ENCODE measurements around the gene EDA. TPM values are rescaled to one million over a fixed set of nuclear protein-coding genes. Genes with fewer than 3 reads are reported as not detected.

EDA gene
- total and polyA plus RNA-seq, 2 of the 13 experiments (the other 11 are each of a cell fraction or from before 2014, with no cell fraction given), result 8.8 to 11.2 TPM

DNA sequence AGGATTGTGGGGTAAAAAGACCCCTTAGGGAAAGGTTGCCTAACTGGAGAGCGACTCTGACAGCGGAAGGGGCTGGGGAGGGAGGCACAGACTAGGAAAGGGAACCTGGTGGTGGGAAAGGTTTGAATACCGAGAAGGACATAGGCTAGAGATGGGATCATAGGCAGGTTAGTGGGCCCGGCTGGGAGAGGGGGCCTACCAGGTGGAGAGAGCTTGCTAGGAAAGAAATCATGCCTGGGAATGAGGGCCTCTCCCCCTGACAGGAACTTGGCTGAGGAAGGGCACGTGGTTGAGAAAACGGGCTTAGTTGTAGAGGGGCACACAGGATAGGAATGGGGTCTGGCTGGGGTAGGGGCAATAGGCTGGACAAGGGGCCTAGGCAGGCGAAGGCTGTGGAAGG lies 450.7 kb downstream of the EDA start:
- Histone ChIP-seq H3K27me3 (ENCODE audit: control insufficient read depth in 1 of 2, insufficient read depth in 2 of 2, low read length in 2 of 2) (0 out of 5 replicates have a peak, but pooled peaks cover 0 to 4% of the 10 kb centered on the region in 2 experiments), H3K9me3 (ENCODE audit: low read length) (no peaks in the 10 kb centered on the region), H3K36me3 (replicated peaks in 1 of 2; ENCODE audit: control insufficient read depth in 1 of 2, insufficient read depth in 2 of 2, low read length in 2 of 2) (no peaks in the 10 kb centered on the region), H3K4me1 (ENCODE audit: insufficient read depth, low read length) (no peaks in the 10 kb centered on the region), H2AFZ (ENCODE audit: low read length) (no peak overlapping the region), H3K4me3 (replicated peaks in 1 of 3; ENCODE audit: insufficient read depth in 1 of 3, low read depth in 2 of 3, low read length in 3 of 3) (no peak overlapping the region), H3K79me2 (ENCODE audit: insufficient read depth, low read length) (no peaks in the 10 kb centered on the region), H4K20me1 (ENCODE audit: insufficient read depth, low read length) (no peaks in the 10 kb centered on the region), H3K4me2 (ENCODE audit: low read depth, low read length) (no peak overlapping the region), H3K27ac (ENCODE audit: extremely low read length, insufficient read depth, low read length) (no peak overlapping the region), H3K9ac (ENCODE audit: insufficient read depth, low read depth, low read length) (no peak overlapping the region)
- in situ Hi-C loops (cut with HindIII; ENCODE audit: extremely low pct_ligation_motif_present, low pct_unique_long_range_greater_than_20kb), result no loop called here
- intact Hi-C loops (cut with micrococcal nuclease; ENCODE audit: unreplicated experiment), result no loop called here
- ChIA-PET POLR2A (no interaction called here), CTCF (ENCODE audit: low intra/inter-chr PET ratio, low total read pairs) (no interaction called here)
- BruUV-seq (replicated peaks), result no TSS peak
- no peak for TF ChIP-seq CREB3 (CRISPR knock-in tag; IDR thresholded peaks at IDR 0.05)
- TF ChIP-seq, protein P1, sequence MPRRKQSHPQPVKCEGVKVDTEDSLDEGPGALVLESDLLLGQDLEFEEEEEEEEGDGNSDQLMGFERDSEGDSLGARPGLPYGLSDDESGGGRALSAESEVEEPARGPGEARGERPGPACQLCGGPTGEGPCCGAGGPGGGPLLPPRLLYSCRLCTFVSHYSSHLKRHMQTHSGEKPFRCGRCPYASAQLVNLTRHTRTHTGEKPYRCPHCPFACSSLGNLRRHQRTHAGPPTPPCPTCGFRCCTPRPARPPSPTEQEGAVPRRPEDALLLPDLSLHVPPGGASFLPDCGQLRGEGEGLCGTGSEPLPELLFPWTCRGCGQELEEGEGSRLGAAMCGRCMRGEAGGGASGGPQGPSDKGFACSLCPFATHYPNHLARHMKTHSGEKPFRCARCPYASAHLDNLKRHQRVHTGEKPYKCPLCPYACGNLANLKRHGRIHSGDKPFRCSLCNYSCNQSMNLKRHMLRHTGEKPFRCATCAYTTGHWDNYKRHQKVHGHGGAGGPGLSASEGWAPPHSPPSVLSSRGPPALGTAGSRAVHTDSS (CRISPR knock-in tag; conservative IDR thresholded peaks at IDR 0.05), result no peak
- DNase-seq (ENCODE audit: low spot score) (no peak), FAIRE-seq (no peak), ATAC-seq (no peak)
- WGBS (ENCODE audit: low lambda C conversion rate), result 0% methylated on average over 7 of the region's 7 CpGs

- FAIRE-seq (no peak), ATAC-seq (no peak), DNase-seq (ENCODE audit: low spot score) (no peak)
- H3K9me3 ChIP-seq (ENCODE audit: low read length), result no peaks in the 10 kb centered on the region
- in situ Hi-C loops (cut with HindIII; ENCODE audit: extremely low pct_ligation_motif_present, low pct_unique_long_range_greater_than_20kb), result no loop called here
- ChIA-PET POLR2A (no interaction called here), CTCF (ENCODE audit: low intra/inter-chr PET ratio, low total read pairs) (no interaction called here)
- no peak overlapping the region for H2AFZ ChIP-seq (ENCODE audit: low read length)
- H3K4me3 ChIP-seq (replicated peaks in 1 of 3; ENCODE audit: insufficient read depth in 1 of 3, low read depth in 2 of 3, low read length in 3 of 3), result no peak overlapping the region
- no peak overlapping the region for H3K9ac ChIP-seq (ENCODE audit: insufficient read depth, low read depth, low read length)
- no peaks in the 10 kb centered on the region for H4K20me1 ChIP-seq (ENCODE audit: insufficient read depth, low read length)
- H3K4me1 ChIP-seq (ENCODE audit: insufficient read depth, low read length), result no peaks in the 10 kb centered on the region
- H3K36me3 ChIP-seq (replicated peaks in 1 of 2; ENCODE audit: control insufficient read depth in 1 of 2, insufficient read depth in 2 of 2, low read length in 2 of 2), result no peaks in the 10 kb centered on the region
- H3K4me2 ChIP-seq (ENCODE audit: low read depth, low read length), result no peak overlapping the region
- WGBS (ENCODE audit: low lambda C conversion rate), result 0% methylated on average over 1 of the region's 5 CpGs
- no peaks in the 10 kb centered on the region for H3K27me3 ChIP-seq (ENCODE audit: control insufficient read depth in 1 of 2, insufficient read depth in 2 of 2, low read length in 2 of 2)
- BruUV-seq (replicated peaks), result no TSS peak
- no peaks in the 10 kb centered on the region for H3K79me2 ChIP-seq (ENCODE audit: insufficient read depth, low read length)
- intact Hi-C loops (cut with micrococcal nuclease; ENCODE audit: unreplicated experiment), result no loop called here
- no peak overlapping the region for H3K27ac ChIP-seq (ENCODE audit: extremely low read length, insufficient read depth, low read length)
- TF ChIP-seq WIZ (CRISPR knock-in tag; IDR thresholded peaks at IDR 0.05) (no peak), ZNF484 (CRISPR knock-in tag; IDR thresholded peaks at IDR 0.05; ENCODE audit: borderline replicate concordance, low read depth) (no peak), TRIM24 (CRISPR knock-in tag; IDR thresholded peaks at IDR 0.05) (no peak), MLXIP (CRISPR knock-in tag; IDR thresholded peaks at IDR 0.05; ENCODE audit: borderline replicate concordance) (no peak), RBFOX2 (IDR thresholded peaks at IDR 0.05; ENCODE audit: low read depth, low read length) (no peak), ZFP37 (CRISPR knock-in tag; IDR thresholded peaks at IDR 0.05; ENCODE audit: borderline replicate concordance) (no peak), MXD1 (CRISPR knock-in tag; IDR thresholded peaks at IDR 0.05) (no peak), RARA (CRISPR knock-in tag; IDR thresholded peaks at IDR 0.05) (no peak)
- TF ChIP-seq, protein P2, sequence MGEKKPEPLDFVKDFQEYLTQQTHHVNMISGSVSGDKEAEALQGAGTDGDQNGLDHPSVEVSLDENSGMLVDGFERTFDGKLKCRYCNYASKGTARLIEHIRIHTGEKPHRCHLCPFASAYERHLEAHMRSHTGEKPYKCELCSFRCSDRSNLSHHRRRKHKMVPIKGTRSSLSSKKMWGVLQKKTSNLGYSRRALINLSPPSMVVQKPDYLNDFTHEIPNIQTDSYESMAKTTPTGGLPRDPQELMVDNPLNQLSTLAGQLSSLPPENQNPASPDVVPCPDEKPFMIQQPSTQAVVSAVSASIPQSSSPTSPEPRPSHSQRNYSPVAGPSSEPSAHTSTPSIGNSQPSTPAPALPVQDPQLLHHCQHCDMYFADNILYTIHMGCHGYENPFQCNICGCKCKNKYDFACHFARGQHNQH (CRISPR knock-in tag; IDR thresholded peaks at IDR 0.05), result no peak
Measured at GRCh38 chrX:70079297-70079696, 463.4 kb downstream of the EDA start.
